SU-DHL-6 (cell line): Measurements from ENCODE around the gene S100P.

ENCODE experiments used
- H2AFZ ChIP-seq: fragments of 200-600 bp; sonication (generic); 2 replicates; pipeline ENCODE4 v1.6.1; 2014; ENCODE audit warnings: low read depth, mild to moderate bottlenecking, moderate library complexity, mixed read lengths, antibody characterized with exemption, low read length; ENCODE audit not compliant: severe bottlenecking
- H3F3A ChIP-seq: fragments of 200-600 bp; shearing (Covaris generic); 2 replicates; pipeline ENCODE4 v1.6.0; 2016; ENCODE audit warnings: antibody characterized with exemption, mild to moderate bottlenecking; ENCODE audit not compliant: insufficient read depth
- H3K27ac ChIP-seq: fragments of 200-600 bp; sonication (generic); 2 replicates; pipeline ENCODE4 v1.5.1; 2016; ENCODE audit warnings: low read depth, mild to moderate bottlenecking, low read length, moderate library complexity, mixed read lengths
- H3K27me3 ChIP-seq: fragments of 200-600 bp; sonication (generic), shearing (Covaris generic); 2 replicates; pipeline ENCODE4 v1.6.0; 2014; ENCODE audit warnings: mild to moderate bottlenecking, low read length
- H3K36me3 ChIP-seq: fragments of 200-600 bp; sonication (generic); 2 replicates; pipeline ENCODE4 v1.6.1; 2014; ENCODE audit warnings: mild to moderate bottlenecking, low read length, mixed read lengths
- H3K4me2 ChIP-seq: fragments of 300-600, 200-600 bp; shearing (Covaris generic), sonication (generic); 2 replicates; pipeline ENCODE4 v1.6.0; 2014; ENCODE audit warnings: low read length, low read depth, mild to moderate bottlenecking; ENCODE audit not compliant: poor library complexity, severe bottlenecking
- H3K4me3 ChIP-seq: fragments of 200-600 bp; sonication (generic); 2 replicates; pipeline ENCODE4 v1.5.1; 2014; ENCODE audit warnings: antibody characterized with exemption, low read length, mild to moderate bottlenecking, mixed read lengths; ENCODE audit not compliant: insufficient read depth, poor library complexity, severe bottlenecking
- H3K79me2 ChIP-seq: fragments of 200-600 bp; sonication (generic); 2 replicates; pipeline ENCODE4 v1.6.1; 2014; ENCODE audit warnings: mild to moderate bottlenecking, low read length, moderate library complexity; ENCODE audit not compliant: insufficient read depth
- H3K9ac ChIP-seq: fragments of 200-600 bp; sonication (generic); 2 replicates; pipeline ENCODE4 v1.7.0; 2014; ENCODE audit warnings: mild to moderate bottlenecking, low read length
- H3K9me2 ChIP-seq: fragments of 200-600 bp; sonication (generic); replicated peaks from 2 replicates; pipeline ENCODE4 v1.6.1; 2014; ENCODE audit warnings: low read length; ENCODE audit not compliant: insufficient read depth
- H3K9me3 ChIP-seq: fragments of 200-600 bp; sonication (generic); 2 replicates; pipeline ENCODE4 v1.6.1; 2014; ENCODE audit warnings: low read length, mixed read lengths; ENCODE audit not compliant: insufficient read depth
- H4K20me1 ChIP-seq: fragments of 200-600 bp; sonication (generic); 2 replicates; pipeline ENCODE4 v1.6.1; 2014; ENCODE audit warnings: low read depth, mild to moderate bottlenecking, antibody characterized with exemption, low read length, moderate library complexity, mixed read lengths
- CTCF ChIP-seq: fragments of 200-600 bp; sonication (generic); IDR thresholded peaks from one replicate; pipeline ENCODE4 v1.5.1; 2017; ENCODE audit warnings: antibody characterized with exemption, mild to moderate bottlenecking, low read length, moderate library complexity; ENCODE audit not compliant: insufficient read depth, poor library complexity, severe bottlenecking
- EZH2phosphoT487 ChIP-seq: fragments of 200-600 bp; sonication (generic), shearing (Covaris generic); conservative IDR thresholded peaks from 2 replicates; pipeline ENCODE4 v1.6.1; 2018; ENCODE audit warnings: mild to moderate bottlenecking, antibody characterized with exemption, low read length, moderate library complexity, mixed read lengths

S100P gene

GRCh38 chr4:6684656-6685055 lies 9.0 kb upstream of the S100P start:
- H4K20me1 ChIP-seq, result no peaks in the 10 kb centered on the region
- H2AFZ ChIP-seq, result no peak overlapping the region
- no peaks in the 10 kb centered on the region for H3K9me2 ChIP-seq
- TF ChIP-seq CTCF (no peak), EZH2phosphoT487 (no peak)
- H3K79me2 ChIP-seq, result no peaks in the 10 kb centered on the region
- H3K36me3 ChIP-seq, result no peaks in the 10 kb centered on the region
- no peaks in the 10 kb centered on the region for H3K27me3 ChIP-seq
- no peak overlapping the region for H3K9ac ChIP-seq
- H3K9me3 ChIP-seq, result no peaks in the 10 kb centered on the region
- no peak overlapping the region for H3K4me2 ChIP-seq
- no peaks in the 10 kb centered on the region for H3F3A ChIP-seq
- H3K4me3 ChIP-seq, result no peak overlapping the region
- no peak overlapping the region for H3K27ac ChIP-seq

- H2AFZ ChIP-seq, result no peak overlapping the region
- H3K9ac ChIP-seq, result no peak overlapping the region
- H3F3A ChIP-seq, result no peaks in the 10 kb centered on the region
- no peaks in the 10 kb centered on the region for H3K9me2 ChIP-seq
- no peak overlapping the region for H3K4me3 ChIP-seq
- no peaks in the 10 kb centered on the region for H3K79me2 ChIP-seq
- H3K9me3 ChIP-seq, result no peaks in the 10 kb centered on the region
- no peak for TF ChIP-seq EZH2phosphoT487
- TF ChIP-seq CTCF, result no peak
- H3K4me2 ChIP-seq, result no peak overlapping the region
- no peaks in the 10 kb centered on the region for H3K36me3 ChIP-seq
- H4K20me1 ChIP-seq, result no peaks in the 10 kb centered on the region
- no peak overlapping the region for H3K27ac ChIP-seq
- no peaks in the 10 kb centered on the region for H3K27me3 ChIP-seq
Observed at GRCh38 chr4:6686104-6686787, 7.4 kb upstream of the S100P start.

DNA sequence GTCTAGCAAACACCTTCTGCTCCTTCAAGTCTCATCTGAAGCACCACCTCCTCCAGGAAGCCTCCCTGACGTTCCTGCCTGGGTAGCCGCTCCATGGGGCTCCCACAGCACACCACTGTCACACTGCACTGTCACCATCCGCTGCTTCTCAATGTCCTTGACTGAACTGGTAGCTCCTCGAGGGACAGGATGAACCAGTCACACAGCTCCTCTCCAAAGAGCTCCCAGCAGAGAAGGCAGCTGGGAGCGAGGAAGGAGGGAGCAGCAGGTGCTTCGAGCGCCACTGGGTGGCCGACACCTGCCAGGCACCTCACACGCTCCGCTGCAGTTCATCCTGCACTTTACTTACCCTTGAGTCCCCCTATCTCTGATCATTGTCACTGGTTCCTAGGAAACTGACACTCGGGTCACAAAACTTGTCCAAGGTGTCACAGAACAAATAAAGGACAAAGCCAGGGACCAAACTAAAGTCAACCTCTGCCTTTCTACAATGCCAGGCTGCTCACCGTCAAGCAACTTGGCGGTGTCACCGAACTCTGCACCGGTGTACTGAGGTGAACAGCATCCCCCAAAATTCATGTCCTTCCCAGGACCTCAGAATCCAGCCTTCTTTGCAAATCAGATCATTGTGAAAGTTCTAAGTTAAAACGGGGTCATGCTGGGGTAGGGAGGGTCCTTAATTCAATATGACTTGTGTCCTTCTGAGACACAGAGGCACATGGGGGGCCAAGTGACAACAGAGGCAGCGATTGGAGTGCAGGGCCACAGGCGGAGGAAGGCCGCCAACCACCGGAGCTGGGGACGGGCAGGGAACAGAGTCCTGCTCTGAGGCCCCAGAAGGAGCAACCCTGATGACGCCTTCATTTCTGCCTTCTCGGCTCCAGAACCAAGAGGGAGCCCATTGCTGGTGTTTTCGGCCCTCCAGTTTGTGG lies 5.5 kb upstream of the S100P start:
- Histone ChIP-seq H3K36me3 (no peaks in the 10 kb centered on the region), H2AFZ (no peak overlapping the region), H3K9me3 (no peaks in the 10 kb centered on the region), H3K27me3 (no peaks in the 10 kb centered on the region), H3K9ac (no peak overlapping the region), H3F3A (no peaks in the 10 kb centered on the region), H3K4me2 (no peak overlapping the region), H3K4me3 (no peak overlapping the region), H4K20me1 (no peaks in the 10 kb centered on the region), H3K79me2 (no peaks in the 10 kb centered on the region), H3K9me2 (no peaks in the 10 kb centered on the region), H3K27ac (no peak overlapping the region)
- no peak for TF ChIP-seq CTCF
- TF ChIP-seq EZH2phosphoT487, result no peak
